GM06990 (cell line): ENCODE data around the gene HLA-DQA1.

Experiments used
- DNase-seq: peaks from one replicate; pipeline ENCODE4 v3.0.0-alpha.2; 2011; ENCODE audit not compliant: insufficient read length; ENCODE audit errors: extremely low read depth
- H3K27me3 ChIP-seq: replicated peaks from 2 replicates; pipeline ENCODE4 v1.6.0; 2011; ENCODE audit warnings: low read length; ENCODE audit not compliant: control insufficient read depth, insufficient read depth
- H3K36me3 ChIP-seq: 2 replicates; pipeline ENCODE4 v1.5.1; 2011; ENCODE audit warnings: low read length; ENCODE audit not compliant: control insufficient read depth, insufficient read depth
- H3K4me3 ChIP-seq: replicated peaks from 2 replicates; pipeline ENCODE4 v1.5.1; 2011; ENCODE audit warnings: low read depth, mild to moderate bottlenecking, control low read depth, low read length
- TF ChIP-seq, protein P1 (sequence below): IDR thresholded peaks from 2 replicates; pipeline ENCODE4 v1.5.1; 2011; ENCODE audit warnings: low read length, control low read depth, mild to moderate bottlenecking, inconsistent platforms; ENCODE audit not compliant: insufficient read depth, poor library complexity, severe bottlenecking

Gene HLA-DQA1

DNA sequence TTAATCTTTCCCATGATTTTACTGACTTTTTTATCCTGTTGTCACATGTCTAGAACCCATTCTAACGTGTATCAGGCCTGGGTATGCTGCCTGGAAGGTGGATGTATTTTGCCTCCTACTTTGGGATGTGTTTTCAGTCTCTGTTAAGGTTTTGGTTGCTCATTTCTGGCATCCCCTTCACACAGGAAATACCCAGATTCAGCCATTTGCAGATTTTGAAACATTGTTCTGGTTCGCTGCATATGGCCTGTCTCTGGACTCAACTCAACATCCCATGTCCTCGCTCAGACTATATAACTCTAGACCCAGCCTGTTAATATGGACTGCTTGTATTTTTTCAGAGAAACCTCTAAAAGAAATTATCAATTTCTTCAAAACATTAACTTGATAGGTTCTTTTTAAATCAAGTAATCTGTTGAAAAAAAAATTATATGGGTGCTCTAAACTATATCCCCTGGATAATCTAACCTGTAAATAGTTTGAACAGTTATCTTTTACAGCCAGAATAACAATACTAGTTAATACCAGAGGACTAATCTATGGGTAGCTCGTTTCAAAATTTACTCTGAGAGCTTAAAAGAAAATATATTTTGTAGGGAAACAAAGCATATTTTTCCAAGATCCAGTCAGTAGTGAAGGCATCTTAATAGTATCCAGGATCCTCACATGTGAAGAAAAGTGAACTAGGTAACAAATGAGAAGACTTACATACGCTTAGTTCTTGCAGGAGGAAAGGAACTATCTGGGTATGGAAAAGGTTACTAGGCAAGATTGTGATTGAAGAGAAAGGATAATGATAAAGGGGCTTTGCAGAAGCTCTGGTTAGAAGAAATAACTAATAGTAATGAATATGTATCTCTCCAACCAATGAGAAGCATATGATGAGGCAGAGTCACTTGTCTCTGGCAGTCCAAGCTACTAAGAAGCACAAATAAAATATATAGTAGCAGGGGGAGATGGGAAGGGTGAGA, 52.6 kb downstream of the HLA-DQA1 start:
- Histone ChIP-seq H3K4me3 (no peak overlapping the region), H3K27me3 (no peaks in the 10 kb centered on the region), H3K36me3 (no peaks in the 10 kb centered on the region)
- DNase-seq, result peak; percentile 59
- TF ChIP-seq, protein P1, sequence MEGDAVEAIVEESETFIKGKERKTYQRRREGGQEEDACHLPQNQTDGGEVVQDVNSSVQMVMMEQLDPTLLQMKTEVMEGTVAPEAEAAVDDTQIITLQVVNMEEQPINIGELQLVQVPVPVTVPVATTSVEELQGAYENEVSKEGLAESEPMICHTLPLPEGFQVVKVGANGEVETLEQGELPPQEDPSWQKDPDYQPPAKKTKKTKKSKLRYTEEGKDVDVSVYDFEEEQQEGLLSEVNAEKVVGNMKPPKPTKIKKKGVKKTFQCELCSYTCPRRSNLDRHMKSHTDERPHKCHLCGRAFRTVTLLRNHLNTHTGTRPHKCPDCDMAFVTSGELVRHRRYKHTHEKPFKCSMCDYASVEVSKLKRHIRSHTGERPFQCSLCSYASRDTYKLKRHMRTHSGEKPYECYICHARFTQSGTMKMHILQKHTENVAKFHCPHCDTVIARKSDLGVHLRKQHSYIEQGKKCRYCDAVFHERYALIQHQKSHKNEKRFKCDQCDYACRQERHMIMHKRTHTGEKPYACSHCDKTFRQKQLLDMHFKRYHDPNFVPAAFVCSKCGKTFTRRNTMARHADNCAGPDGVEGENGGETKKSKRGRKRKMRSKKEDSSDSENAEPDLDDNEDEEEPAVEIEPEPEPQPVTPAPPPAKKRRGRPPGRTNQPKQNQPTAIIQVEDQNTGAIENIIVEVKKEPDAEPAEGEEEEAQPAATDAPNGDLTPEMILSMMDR, result no peak

DNA sequence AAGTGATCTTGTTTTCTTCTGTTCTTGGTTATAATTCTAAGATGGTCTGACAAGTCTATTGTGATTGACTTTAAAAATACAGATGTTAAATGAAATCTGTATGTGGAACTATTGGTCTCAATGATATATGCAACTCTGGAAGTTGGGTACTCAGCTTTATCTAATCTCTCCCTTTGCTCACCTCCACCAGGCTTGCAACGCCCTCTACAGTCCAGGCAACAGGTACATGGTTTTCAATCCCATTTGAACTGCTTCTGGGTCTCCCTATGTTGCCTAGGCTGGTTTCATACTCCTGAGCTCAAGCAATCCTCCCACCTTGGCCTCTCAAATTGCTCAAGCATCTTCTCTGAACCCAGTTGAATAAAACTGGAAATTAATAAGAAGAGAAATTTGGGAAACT, 54.8 kb downstream of the HLA-DQA1 start:
- no peak overlapping the region for H3K4me3 ChIP-seq
- TF ChIP-seq, protein P1, result peak; percentile 70
- no peaks in the 10 kb centered on the region for H3K27me3 ChIP-seq
- H3K36me3 ChIP-seq, result no peaks in the 10 kb centered on the region
- DNase-seq, result no peak
